WERI-Rb-1 (cell line): ENCODE measurements around the gene CCL4.

Experiments
- DNase-seq: peaks from one replicate; pipeline ENCODE4 v3.0.0-alpha.2; 2020
- H3K27ac ChIP-seq: fragments of 250-450 bp; sonication (Bioruptor Pico); 2 replicates; pipeline ENCODE4 v1.5.1; 2020; ENCODE audit warnings: mild to moderate bottlenecking, moderate library complexity
- H3K27me3 ChIP-seq: fragments of 250-450 bp; sonication (Bioruptor Pico); 2 replicates; pipeline ENCODE4 v1.5.1; 2021; ENCODE audit warnings: mild to moderate bottlenecking, low read depth, moderate library complexity; ENCODE audit not compliant: insufficient read depth, severe bottlenecking
- H3K36me3 ChIP-seq: fragments of 250-450 bp; sonication (Bioruptor Pico); 2 replicates; pipeline ENCODE4 v1.5.1; 2020; ENCODE audit warnings: mild to moderate bottlenecking, moderate library complexity
- H3K4me3 ChIP-seq: 2 replicates; pipeline ENCODE4 v1.5.1; 2011; ENCODE audit warnings: low read depth, mild to moderate bottlenecking, control low read depth, low read length
- H3K9me3 ChIP-seq: fragments of 250-450 bp; sonication (Bioruptor Pico); 2 replicates; pipeline ENCODE4 v1.5.1; 2021; ENCODE audit warnings: mild to moderate bottlenecking, moderate library complexity; ENCODE audit not compliant: severe bottlenecking
- TF ChIP-seq, protein P1 (sequence below): IDR thresholded peaks from 2 replicates; pipeline ENCODE4 v1.5.1; 2011; ENCODE audit warnings: low read depth, mild to moderate bottlenecking, control low read depth, inconsistent platforms, low read length

The CCL4 gene

DNA sequence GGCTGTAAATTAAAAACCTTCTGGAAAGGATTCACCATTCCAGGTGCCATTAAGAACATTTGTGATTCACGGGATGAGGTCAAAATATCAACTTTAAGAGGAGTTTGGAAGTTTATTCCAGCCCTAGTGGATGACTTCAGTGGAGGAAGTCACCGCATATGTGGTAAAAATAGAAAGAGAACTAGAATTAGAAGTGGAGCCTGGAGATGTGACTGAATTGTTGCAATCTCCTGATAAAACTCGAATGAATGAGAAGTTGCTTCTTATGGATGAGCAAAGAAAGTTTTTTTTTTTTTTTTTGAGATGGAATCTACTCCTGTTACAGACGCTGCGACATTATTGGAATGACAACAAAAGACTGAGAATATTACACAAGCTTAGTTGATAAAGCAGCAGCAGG lies 26.7 kb downstream of the CCL4 start:
- Histone ChIP-seq H3K4me3 (no peak overlapping the region), H3K27ac (no peak overlapping the region), H3K9me3 (peaks cover 10% of the 10 kb centered on the region), H3K36me3 (no peaks in the 10 kb centered on the region), H3K27me3 (no peaks in the 10 kb centered on the region)
- TF ChIP-seq, protein P1, sequence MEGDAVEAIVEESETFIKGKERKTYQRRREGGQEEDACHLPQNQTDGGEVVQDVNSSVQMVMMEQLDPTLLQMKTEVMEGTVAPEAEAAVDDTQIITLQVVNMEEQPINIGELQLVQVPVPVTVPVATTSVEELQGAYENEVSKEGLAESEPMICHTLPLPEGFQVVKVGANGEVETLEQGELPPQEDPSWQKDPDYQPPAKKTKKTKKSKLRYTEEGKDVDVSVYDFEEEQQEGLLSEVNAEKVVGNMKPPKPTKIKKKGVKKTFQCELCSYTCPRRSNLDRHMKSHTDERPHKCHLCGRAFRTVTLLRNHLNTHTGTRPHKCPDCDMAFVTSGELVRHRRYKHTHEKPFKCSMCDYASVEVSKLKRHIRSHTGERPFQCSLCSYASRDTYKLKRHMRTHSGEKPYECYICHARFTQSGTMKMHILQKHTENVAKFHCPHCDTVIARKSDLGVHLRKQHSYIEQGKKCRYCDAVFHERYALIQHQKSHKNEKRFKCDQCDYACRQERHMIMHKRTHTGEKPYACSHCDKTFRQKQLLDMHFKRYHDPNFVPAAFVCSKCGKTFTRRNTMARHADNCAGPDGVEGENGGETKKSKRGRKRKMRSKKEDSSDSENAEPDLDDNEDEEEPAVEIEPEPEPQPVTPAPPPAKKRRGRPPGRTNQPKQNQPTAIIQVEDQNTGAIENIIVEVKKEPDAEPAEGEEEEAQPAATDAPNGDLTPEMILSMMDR: no peak
- no peak for DNase-seq

DNA sequence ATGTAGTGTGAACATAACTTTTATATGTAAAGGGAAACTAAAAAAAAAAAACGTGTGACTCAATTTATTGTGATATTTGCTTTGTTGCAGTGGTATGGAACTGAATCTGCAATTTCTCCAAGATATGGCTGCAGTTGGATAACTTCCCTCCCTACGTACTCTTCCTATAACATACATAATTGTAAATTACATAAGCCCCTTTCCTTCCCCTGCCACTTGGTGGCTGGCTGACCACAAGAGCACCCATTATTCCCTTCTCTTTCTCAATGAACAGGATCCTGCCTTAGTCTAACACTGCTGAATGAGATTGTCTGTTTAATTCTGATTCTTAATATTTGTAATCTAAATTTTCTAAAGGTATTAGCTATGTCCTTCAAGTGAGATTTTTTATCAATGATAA lies 27.8 kb downstream of the CCL4 start:
- Histone ChIP-seq H3K27me3 (no peaks in the 10 kb centered on the region), H3K36me3 (no peaks in the 10 kb centered on the region), H3K9me3 (peaks cover under 1% of the 10 kb centered on the region), H3K27ac (no peak overlapping the region), H3K4me3 (no peak overlapping the region)
- TF ChIP-seq, protein P1: no peak
- no peak for DNase-seq

DNA sequence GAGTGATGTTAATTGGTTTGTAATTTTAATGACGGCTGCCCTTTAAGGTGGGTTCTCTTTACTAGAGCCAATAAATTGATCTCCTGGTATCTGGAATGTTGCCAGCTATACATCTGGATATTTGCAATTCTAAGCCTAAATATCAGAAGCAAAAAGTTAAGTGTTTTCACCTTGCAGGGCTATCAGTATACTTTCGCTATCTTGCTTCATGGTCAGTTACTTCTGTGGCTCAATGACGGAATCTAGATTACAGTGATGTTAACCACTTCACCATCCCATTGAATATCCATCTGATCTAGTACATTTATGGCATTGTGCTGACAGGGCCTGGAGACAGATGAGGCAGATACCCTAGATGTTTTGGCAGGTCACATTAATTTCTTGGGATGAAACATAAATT lies 28.3 kb downstream of the CCL4 start:
- Histone ChIP-seq H3K4me3 (no peak overlapping the region), H3K27me3 (no peaks in the 10 kb centered on the region), H3K9me3 (no peaks in the 10 kb centered on the region), H3K27ac (no peak overlapping the region), H3K36me3 (no peaks in the 10 kb centered on the region)
- TF ChIP-seq, protein P1: no peak
- no peak for DNase-seq

DNA sequence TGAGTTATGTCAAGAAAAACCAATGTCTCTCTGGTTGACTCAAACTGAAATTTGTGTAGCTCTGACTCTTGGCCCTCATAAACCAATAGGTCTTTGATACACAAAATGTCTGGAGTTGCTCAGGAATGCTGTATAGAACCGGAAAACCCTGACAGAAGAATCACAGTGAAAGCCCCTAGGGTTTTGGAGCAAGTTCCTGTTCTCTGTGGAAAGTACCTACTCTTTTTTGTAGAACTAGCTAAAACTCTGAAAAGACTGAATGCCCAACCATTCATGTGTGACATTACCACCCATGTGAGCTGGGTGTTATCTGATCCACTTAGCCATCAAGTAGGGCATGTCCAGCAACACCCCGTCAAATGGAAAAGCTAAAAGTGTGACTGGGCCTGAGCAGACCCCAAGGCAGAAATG lies 28.8 kb downstream of the CCL4 start:
- no peak for DNase-seq
- TF ChIP-seq, protein P1: no peak
- no peak overlapping the region for H3K4me3 ChIP-seq
- H3K9me3 ChIP-seq: no peaks in the 10 kb centered on the region
- no peak overlapping the region for H3K27ac ChIP-seq
- H3K27me3 ChIP-seq: no peaks in the 10 kb centered on the region
- no peaks in the 10 kb centered on the region for H3K36me3 ChIP-seq

DNA sequence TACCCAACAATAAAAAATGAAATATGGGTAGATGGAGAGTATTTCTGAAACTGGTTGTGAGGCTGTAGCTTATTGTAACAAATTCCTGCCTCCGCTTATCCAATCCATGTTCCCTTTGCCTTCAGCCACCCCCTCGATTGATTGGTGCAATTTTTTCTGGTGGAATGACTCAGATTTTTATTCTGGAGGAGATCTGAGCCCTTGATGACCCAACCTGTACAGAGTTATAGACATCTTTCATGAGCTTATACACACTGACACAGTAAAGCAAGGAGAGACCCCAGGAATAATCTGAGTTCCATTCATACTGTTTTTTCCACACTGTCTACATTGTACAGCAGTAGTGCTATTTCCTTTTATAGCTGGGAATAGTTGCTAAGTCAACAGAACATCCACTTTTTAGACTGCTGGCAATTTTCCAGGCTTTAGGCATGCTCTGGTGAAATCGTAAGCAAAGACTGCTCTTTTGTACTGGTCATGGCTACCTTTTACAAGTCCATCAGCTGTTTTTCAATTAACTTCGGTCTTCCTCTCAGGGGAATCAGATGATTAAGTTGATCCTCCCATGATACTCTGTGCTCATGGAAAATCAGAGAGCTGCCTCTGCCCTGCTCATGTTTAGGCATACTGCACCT lies 30.1 kb downstream of the CCL4 start:
- TF ChIP-seq, protein P1: no peak
- Histone ChIP-seq H3K9me3 (no peaks in the 10 kb centered on the region), H3K36me3 (no peaks in the 10 kb centered on the region), H3K27me3 (no peaks in the 10 kb centered on the region), H3K4me3 (no peak overlapping the region), H3K27ac (no peak overlapping the region)
- no peak for DNase-seq

DNA sequence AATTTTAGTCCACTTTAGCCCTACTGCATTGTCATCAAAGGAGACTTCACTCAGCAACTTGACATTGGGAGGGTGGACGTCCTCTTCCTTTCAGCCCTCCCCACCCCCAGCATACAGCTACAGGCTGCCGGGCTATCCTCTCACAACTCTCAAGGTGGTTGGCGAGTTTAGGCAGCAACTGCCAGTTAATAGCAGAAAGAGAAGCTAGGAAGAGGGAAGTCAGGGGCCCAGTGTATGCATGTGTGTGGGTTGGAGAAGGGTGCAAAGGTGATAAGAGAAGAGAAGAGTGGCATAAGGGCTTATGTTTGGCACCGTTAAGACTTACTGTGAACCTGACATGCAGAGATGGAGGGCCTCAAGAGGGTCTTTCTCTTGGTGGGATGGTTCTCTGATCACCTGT lies 31.8 kb downstream of the CCL4 start:
- no peak overlapping the region for H3K4me3 ChIP-seq
- TF ChIP-seq, protein P1: no peak
- DNase-seq: no peak
- H3K27me3 ChIP-seq: no peaks in the 10 kb centered on the region
- no peaks in the 10 kb centered on the region for H3K9me3 ChIP-seq
- no peaks in the 10 kb centered on the region for H3K36me3 ChIP-seq
- no peak overlapping the region for H3K27ac ChIP-seq
